ENCODE results near the gene ORC4.
A peak's percentile ranks its signal among the peaks of the same experiment; 100 is the strongest.
"Not testable (repeated sequence)": the region's sequence is repeated elsewhere in the genome, so short reads cannot be mapped to it uniquely, and the experiment has no call there.

Gene ORC4

GRCh38 chr2:148014616-148015015, 5.9 kb downstream of the ORC4 start:
- no peak for DNase-seq (ENCODE audit: low read depth)

DNA sequence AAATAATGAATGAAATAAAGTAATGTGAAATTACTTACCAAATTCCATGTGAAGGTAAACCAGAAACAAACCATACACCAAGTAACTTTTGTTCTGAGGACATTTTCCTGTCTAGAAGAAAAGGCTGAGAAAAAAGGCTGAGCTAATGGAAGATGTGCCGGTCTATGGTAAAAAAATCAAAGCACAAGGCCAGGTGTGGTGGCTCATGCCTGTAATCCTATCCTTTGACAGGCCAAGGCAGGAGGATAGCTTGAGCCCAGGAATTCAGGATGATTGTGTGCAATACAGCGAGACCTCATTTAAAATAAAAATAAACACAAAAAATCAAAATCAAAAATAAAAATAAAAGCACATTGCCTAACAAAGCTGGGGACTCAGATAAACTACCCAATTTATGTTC, 6.7 kb downstream of the ORC4 start:
- no peak for DNase-seq (ENCODE audit: low read depth)

DNA sequence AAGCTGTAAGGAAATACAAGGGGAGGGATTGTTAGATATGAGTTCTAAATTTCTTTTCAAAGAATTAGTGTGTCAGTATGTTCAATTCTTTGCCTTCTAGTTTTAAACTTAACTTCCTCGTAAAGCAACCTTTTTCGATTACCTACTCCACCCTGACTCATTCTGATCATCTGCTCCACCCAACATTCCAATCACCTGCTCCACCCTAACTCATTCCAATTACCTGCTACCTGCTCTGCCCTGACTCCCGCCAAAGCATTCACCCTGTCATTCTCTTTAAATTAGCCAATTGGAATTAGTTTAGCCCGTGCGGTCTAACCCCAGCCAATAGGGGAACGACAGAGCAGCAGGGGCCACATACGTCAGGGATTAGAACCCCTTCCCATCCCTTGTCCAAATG, 12.1 kb downstream of the ORC4 start:
- not testable (repeated sequence) for DNase-seq (ENCODE audit: low read depth)

DNA sequence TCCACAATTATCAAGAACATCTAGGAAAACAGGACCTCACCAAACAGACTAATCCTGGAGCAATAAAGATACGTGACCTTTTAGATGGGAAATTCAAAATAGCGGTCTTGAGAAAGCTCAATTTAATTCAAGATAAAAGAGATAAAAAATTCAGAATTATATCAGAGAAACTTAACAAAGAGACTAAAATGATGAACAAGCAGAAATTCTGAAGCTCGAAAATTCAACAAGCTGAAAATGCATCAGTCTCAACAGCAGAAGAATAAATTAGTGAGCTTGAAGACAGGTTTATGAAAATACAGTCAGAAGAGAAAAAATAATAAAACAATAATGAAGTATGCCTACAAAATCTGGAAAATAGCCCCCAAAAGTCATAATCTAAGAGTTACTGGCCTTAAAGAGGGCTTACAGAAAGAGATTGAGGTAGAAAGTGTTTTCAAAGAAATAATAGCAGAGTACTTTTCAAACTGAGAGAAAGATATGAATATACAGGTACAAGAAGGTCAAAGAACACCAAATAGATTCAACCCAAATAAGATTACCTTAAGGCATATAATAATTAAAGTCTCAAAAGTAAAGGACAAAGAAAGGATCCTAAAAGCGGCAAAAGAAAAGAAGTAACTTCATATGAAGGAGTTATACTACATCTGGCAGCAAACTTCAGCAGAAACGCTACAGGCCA, 13.2 kb downstream of the ORC4 start:
- DNase-seq (ENCODE audit: low read depth), result no peak

DNA sequence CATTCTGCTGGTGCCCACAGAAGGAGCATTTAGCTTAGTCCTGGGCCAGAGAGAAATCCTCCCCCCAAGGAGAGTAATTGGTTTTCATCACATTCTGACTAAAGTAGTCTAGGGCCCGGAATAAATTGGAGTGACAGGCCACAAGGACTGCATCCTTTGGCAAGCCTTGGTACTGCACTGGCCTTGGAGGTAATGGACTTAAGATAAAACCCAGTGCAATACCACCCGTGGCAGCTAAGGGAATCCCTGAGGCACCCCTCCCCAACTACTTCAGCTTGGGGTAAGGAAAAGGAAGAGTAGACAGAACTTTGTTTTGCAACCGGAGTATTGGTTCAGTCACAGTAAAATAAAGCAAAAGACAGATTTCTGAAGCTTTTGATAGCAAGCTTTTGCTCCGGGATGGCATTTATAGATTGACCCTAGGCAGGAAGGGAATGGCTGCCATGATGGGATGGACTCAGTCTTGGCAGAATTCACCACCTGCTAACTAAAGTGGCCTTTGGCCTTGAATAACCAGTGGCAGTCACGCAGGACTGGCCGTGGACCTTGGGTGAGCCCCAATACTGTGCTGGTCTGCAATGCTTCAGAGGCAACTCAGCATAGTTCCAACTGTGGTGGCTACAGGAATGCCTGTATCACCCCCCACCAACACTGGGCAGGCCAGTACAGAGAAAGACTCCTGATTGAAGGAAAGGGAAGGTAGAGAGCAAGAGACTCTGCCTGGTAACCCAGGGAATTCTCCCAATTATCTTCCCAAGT, 14.1 kb downstream of the ORC4 start:
- no peak for DNase-seq (ENCODE audit: low read depth)

DNA sequence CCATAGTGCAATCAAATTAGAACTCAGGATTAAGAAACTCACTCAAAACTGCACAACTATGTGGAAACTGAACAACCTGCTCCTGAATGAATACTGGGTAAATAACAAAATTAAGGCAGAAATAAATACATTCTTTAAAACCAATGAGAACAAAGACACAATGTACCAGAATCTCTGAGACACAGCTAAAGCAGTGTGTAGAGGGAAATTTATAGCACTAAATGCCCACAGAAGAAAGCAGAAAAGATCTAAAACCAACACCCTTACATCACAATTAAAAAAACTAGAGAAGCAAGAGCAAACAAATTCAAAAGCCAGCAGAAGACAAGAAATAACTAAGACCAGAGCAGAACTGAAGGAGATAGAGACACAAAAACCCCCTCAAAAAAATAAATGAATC, 18.1 kb downstream of the ORC4 start:
- DNase-seq (ENCODE audit: low read depth), result not testable (repeated sequence)

- no peak for DNase-seq (ENCODE audit: low read depth)
These were observed 20.4 kb downstream of the ORC4 start for GRCh38 chr2:148000095-148000494.

- no peak for DNase-seq (ENCODE audit: low read depth)
These were observed 21.4 kb downstream of the ORC4 start for GRCh38 chr2:147999126-147999525.

DNA sequence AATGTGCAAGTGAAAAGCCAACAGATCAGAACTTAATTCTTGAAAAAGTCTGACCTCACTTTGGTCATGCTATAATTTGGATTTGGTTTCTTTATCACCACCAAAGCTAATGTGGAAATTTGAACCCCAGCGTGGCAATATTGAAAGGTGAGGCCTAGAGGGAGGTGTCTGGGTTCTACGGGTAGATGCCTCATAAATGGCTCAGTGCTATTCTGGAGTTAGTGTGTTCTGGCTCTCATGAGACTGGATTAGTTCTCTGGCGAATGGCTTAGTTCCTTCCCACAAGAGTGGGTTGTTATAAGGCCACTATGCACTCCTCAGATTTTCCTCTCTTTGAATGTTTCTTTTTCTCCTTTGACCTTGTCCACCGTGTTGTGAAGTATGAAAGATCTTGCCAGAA, 22.3 kb downstream of the ORC4 start:
- no peak for DNase-seq (ENCODE audit: low read depth)

GRCh38 chr2:147996828-147997227, 23.7 kb downstream of the ORC4 start:
- no peak for DNase-seq (ENCODE audit: low read depth)

GRCh38 chr2:147994965-147995364, 25.6 kb downstream of the ORC4 start:
- DNase-seq (ENCODE audit: low read depth), result not testable (repeated sequence)

DNA sequence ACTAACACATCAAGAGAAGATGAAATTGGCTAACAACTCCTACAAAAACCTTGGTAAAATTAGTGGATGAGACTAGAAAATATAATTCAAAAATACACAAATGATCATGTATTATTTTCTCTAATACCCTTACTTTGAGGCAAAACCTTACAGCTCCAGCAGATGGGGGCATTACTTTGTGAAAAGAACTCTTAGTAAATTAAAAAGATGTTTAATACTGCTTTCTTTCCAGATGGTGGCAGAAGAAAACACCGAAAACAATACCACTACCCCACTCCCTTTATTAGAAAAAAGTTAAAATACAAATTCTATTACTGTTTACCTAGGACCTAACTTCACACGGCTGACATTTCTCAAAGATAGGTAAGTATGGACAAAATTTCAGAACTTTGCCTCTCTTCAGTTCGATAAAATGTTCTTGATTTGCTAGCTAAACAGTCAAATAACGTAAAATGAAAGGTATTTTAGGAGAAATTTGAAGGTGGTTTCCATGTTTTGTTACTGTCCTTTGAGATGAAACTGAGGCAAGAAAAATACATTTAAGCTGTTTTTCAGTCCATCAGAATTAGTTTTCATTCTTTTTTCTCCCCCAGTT, 30.6 kb downstream of the ORC4 start:
- peak; percentile 16 for DNase-seq (ENCODE audit: low read depth)

DNA sequence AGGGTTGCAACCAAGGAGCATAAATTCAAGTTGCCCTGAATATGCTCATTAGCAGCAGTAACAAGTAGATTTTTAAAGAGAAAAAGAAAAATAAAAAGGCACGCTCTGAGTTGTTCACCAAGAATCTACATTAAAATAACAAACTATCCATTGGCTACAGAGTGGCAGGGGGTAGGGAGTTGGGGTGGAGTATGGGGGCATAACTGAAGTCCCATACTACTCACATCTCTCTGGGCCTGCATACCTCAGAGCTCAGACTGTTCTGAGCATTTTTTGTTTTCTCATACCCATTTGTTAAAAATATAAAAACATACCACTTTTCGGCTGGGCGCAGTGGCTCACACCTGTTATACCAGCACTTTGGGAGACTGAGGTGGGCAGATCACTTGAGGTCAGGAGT, 31.4 kb downstream of the ORC4 start:
- no peak for DNase-seq (ENCODE audit: low read depth)

DNA sequence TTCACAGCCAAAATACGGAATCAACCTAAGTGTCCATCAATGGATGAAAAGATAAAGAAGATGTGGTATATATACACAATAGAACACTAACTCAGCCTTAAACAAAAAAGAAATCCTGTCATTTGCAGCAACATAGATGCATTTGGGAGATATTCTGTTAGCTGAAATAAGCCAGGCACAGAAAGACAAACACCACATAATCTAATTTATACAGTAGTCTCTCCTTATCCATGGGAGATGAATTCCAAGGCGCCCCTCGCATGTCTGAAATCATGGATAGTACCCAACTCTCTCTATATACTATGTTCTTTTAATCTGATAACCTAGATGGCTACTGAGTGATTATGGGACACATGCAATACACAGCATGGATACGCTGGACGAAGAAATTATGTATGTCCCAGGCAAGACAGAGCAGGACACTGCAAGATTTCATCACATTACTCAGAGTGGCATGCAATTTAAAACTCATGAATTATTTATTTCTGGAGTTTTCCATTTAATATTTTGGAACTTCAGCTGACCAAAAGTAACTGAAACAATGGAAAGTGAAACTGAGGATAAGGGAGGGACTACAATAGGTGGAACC, 39.5 kb downstream of the ORC4 start:
- DNase-seq (ENCODE audit: low read depth), result no peak

DNA sequence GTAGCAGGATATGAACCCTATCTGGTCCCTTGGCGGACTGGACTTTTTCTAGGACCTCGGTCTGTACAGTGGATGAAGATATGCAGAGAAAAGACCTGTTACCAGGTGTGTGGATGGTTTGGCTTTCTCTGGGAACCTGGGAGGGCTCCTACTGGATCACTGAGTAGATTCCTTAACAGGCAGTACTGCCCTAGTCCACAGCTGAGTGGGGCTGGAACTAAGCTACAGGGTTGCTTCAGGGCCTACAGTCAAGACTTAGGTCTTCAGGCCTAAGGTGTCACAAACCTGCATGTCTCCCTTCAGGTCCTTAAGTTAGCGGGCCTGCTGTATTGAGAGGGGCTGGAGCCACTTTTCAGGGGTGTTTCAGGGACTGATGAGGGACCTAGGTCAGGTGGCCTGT, 42.9 kb downstream of the ORC4 start:
- DNase-seq (ENCODE audit: low read depth), result no peak

GRCh38 chr2:147976102-147976501, 44.4 kb downstream of the ORC4 start:
- DNase-seq (ENCODE audit: low read depth), result no peak

DNA sequence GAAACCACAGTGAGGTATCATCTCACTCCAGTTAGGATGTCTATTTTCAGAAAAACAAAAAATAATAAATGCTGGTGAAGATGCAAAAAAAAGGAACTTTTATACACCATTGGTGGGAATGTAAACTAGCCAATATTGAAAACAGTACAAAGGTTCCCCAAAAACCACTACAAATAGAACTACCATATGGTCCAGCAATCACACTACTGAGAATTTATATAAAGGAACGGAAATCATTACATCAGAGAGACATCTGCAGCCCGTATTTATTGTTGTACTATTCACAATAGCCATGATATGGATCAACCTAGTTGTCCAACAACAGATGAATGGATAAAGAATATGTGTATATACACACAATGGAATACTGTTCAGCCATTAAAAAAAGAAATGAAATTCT, 52.0 kb downstream of the ORC4 start:
- DNase-seq (ENCODE audit: low read depth), result no peak

DNA sequence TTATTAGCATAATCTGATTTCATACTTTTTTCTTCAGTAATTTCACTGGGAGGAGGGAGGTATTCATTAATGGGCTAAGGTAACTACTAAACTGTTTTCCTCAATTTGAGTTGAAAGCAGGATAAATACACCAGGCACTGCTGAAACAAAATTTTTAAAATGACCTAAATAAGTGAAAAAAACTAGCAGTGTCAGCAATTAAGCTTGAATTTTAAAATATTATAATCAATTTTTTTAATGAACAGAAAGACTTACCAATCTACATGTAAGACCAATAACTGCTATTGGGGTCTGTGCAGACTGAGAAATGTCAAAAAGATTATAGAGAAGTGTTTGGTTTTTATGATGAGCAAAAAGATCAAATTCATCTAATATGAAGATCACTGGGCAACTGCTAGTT, 68.4 kb downstream of the ORC4 start:
- DNase-seq (ENCODE audit: low read depth), result no peak

- DNase-seq (ENCODE audit: low read depth), result no peak
These were observed 74.9 kb downstream of the ORC4 start for GRCh38 chr2:147945660-147946059.

DNA sequence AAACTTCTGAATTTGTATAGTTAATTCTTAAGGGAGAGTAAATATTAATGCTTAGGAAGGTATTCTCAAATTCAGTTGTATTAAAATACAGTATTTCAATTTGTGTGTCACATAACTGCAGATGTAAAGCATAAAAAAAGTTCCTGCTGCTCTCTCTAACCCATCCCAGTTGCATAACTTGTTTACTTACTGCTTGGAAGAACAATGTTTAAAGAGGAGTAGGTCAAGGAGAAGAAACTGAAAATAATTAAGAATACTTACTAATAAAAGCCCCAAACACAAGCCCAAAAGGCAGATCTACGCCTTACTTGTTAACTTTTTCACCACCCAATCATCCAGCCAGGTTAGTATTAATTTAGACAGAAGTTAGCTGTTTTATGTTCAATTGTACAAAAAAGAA, 81.2 kb downstream of the ORC4 start:
- DNase-seq (ENCODE audit: low read depth), result no peak

- DNase-seq (ENCODE audit: low read depth), result no peak
These were observed 82.7 kb downstream of the ORC4 start for GRCh38 chr2:147937744-147938349.

GRCh38 chr2:147934881-147935620, 85.5 kb downstream of the ORC4 start:
- DNase-seq (ENCODE audit: low read depth), result no peak
